AG09309 (cell line): Measurements from ENCODE around the gene SFMBT2.

ENCODE experiments used
- DNase-seq: peaks from one replicate; pipeline ENCODE4 v3.0.0-alpha.2; 2010; ENCODE audit warnings: low read depth
- H3K4me3 ChIP-seq: 2 replicates; pipeline ENCODE4 v1.5.1; 2011; ENCODE audit warnings: mild to moderate bottlenecking, low read depth, low read length, moderate library complexity; ENCODE audit not compliant: control insufficient read depth
- TF ChIP-seq, protein P1 (sequence below): IDR thresholded peaks from 2 replicates; pipeline ENCODE4 v1.5.1; 2011; ENCODE audit warnings: mild to moderate bottlenecking, low read depth, low read length, inconsistent platforms; ENCODE audit not compliant: insufficient read depth, control insufficient read depth; ENCODE audit errors: missing control alignments

SFMBT2 gene

DNA sequence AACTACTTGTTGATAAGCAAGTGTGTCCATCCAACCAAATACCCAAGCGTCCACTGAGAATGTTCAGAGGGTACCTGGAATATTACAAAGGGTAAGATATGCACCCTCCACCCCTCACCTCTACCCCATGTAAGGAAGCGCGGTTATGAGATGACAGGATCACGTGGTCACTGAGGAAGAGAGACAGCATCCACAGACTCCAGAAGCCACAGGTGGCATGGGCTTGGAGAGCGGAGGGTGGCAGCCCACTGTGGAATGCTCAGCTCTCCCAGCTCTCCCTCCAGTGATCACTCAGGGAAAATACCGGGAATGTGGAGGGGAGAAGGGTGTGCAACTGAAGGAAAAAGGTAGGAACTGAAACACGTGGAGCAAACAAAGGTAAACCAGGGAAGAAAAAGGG is 25.7 kb downstream of the SFMBT2 start:
- TF ChIP-seq, protein P1, sequence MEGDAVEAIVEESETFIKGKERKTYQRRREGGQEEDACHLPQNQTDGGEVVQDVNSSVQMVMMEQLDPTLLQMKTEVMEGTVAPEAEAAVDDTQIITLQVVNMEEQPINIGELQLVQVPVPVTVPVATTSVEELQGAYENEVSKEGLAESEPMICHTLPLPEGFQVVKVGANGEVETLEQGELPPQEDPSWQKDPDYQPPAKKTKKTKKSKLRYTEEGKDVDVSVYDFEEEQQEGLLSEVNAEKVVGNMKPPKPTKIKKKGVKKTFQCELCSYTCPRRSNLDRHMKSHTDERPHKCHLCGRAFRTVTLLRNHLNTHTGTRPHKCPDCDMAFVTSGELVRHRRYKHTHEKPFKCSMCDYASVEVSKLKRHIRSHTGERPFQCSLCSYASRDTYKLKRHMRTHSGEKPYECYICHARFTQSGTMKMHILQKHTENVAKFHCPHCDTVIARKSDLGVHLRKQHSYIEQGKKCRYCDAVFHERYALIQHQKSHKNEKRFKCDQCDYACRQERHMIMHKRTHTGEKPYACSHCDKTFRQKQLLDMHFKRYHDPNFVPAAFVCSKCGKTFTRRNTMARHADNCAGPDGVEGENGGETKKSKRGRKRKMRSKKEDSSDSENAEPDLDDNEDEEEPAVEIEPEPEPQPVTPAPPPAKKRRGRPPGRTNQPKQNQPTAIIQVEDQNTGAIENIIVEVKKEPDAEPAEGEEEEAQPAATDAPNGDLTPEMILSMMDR = no peak
- H3K4me3 ChIP-seq = no peak overlapping the region
- no peak for DNase-seq

DNA sequence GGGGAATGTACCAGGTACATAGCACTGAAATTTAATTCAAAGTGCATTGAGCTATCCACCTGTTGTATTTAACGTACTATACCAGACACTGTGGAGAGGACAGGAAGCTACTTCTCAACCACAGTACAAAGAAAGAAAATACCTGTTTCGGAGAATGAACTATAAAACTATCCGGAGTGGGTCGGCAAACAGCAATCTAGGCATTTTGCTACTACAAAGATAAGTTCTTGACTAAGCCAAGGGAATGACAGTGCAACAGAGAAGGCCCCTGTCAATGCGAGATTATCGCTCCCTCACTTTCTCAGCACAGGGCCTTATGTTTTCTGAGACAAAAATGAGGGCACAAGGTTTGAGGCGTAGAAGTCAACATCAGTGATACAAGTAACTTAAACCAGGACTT is 27.4 kb downstream of the SFMBT2 start:
- DNase-seq = no peak
- no peak overlapping the region for H3K4me3 ChIP-seq
- TF ChIP-seq, protein P1 = no peak

DNA sequence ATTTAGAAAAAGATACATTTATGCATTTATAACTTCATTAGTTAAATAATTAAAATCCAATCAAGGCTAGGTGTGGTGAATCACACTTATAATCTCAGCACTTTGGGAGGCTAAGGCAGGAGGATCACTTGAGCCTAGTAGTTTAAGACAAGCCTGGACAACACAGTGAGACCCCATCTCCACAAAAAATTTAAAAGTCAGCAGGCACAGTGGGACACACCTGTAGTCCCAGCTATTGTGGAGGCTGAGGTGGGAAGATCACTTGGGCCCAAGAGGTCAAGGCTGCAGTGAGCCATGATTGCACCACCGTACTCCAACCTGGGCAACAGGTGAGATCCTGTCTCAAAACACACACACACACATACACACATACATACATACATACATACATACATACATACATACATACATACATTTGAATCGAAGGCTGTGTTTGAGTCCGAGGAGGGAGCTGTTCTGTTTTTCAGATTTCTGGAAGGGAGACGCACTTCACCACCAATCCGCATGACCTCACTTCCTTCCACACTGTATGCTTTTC is 30.1 kb downstream of the SFMBT2 start:
- H3K4me3 ChIP-seq = no peak overlapping the region
- DNase-seq = no peak
- TF ChIP-seq, protein P1 = no peak

DNA sequence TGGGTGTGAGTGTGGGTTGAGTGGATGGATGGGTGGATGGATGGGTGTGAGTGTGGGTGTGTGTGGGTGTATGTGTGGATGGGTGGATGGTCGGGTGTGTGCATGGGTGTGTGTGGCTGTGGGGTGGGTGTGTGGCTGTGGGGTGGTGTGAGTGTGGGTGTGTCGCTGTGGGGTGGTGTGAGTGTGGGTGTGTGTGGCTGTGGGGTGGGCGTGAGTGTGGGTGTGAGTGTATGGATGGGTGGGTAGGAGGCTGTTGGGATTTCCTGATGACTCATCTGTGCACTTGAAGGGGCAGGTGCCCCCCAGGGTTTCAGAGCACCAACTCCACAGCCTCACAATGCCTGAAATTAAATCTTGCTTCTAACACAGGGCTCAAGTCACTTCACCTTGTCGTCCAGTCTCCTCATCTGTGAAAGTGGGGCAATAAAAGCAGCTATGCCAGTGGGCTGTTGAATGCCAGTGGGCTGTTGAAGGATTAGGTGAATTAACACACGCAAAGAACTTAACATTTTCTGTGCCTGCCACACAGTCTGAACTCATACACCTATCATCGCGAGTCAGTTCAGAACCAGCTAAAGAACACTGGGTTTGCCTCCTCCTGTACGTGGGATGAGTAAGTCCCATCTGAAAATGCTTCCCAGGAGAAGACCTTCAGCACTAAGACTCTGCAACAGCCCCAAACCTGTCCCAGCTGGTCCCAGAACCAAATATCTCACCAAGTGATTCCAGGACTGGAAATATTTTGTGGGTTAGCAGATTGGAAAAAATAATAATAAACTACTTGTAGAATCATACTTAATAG is 32.0 kb downstream of the SFMBT2 start:
- DNase-seq = no peak
- TF ChIP-seq, protein P1 = no peak
- H3K4me3 ChIP-seq = no peak overlapping the region

DNA sequence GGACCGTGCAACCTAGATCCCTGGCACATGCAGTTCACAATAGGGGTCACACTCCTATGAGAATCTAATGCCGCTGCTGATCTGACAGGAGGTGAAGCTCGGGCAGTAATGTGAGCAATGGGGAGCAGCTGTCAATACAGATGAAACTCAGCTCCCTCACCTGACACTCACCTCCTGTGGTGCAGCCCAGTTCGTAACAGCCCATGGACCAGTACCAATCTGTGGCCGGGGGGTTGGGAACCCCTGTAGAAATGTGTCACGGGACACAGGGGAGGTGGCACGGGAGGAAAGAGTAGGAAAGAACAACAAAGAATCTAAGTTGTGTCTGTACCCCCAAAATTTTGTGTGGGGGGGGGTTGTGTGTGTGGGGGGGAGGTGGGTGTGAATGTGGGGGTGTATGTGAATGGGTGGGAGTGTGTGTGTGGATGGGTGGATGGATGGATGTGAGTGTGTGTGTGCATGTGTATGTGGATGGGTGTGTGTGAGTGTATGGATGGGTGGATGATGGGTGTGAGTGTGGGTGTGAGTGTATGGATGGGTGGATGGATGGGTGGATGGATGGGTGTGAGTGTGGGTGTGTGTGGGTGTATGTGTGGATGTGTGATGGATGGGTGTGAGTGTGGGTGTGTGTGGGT is 33.1 kb downstream of the SFMBT2 start:
- TF ChIP-seq, protein P1 = no peak
- DNase-seq = no peak
- no peak overlapping the region for H3K4me3 ChIP-seq

DNA sequence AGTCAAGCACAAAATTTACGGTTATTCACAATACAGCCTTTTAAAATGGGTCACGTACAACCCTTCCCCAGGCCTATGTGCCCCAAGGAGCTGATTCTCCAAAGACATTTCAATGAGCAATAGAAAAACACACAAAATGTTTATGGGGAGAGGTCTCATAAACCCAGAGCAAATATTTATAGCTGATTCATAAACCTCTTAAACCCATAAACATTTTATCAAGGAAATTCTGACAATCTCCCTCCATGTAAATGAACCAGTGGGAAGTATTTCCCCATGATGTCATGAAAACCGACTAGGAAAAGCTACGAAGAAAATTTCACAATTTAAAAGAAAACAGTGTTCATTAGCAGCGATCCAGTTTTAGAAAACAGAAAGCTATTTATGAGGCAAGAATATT is 36.0 kb downstream of the SFMBT2 start:
- TF ChIP-seq, protein P1 = no peak
- no peak overlapping the region for H3K4me3 ChIP-seq
- DNase-seq = no peak
